KMS-11 (cell line): ENCODE data around the gene SNX21.
"Not testable (repeated sequence)": the region's sequence is repeated elsewhere in the genome, so short reads cannot be mapped to it uniquely, and the experiment has no call there.

Source experiments
- H2AFZ ChIP-seq: fragments of 200-600 bp; sonication (generic); 2 replicates; pipeline ENCODE4 v1.6.1; 2016; ENCODE audit warnings: antibody characterized with exemption, mixed run types, low read depth
- H3K27ac ChIP-seq: fragments of 200-600 bp; sonication (generic); 2 replicates; pipeline ENCODE4 v1.6.1; 2016; ENCODE audit warnings: mild to moderate bottlenecking, mixed run types
- H3K27me3 ChIP-seq: fragments of 200-600 bp; sonication (generic); 2 replicates; pipeline ENCODE4 v1.6.1; 2017; ENCODE audit warnings: mild to moderate bottlenecking, low read depth, mixed run types, moderate library complexity; ENCODE audit not compliant: insufficient read depth
- H3K36me3 ChIP-seq: fragments of 200-600 bp; sonication (generic); 2 replicates; pipeline ENCODE4 v1.6.1; 2017; ENCODE audit warnings: mild to moderate bottlenecking, mixed run types; ENCODE audit not compliant: insufficient read depth
- H3K4me1 ChIP-seq: fragments of 200-600 bp; sonication (generic); 2 replicates; pipeline ENCODE4 v1.6.1; 2016; ENCODE audit warnings: mild to moderate bottlenecking, low read depth, mixed run types; ENCODE audit not compliant: poor library complexity, severe bottlenecking
- H3K4me2 ChIP-seq: fragments of 200-600 bp; sonication (generic); 2 replicates; pipeline ENCODE4 v1.7.0; 2016; ENCODE audit warnings: mild to moderate bottlenecking, mixed run types
- H3K4me3 ChIP-seq: fragments of 200-600 bp; sonication (generic); IDR thresholded peaks from 2 replicates; pipeline ENCODE4 v1.6.1; 2017; ENCODE audit warnings: low read depth, low read length, mixed read lengths; ENCODE audit not compliant: insufficient read depth
- H3K79me2 ChIP-seq: fragments of 200-600 bp; sonication (generic); 2 replicates; pipeline ENCODE4 v1.6.1; 2016; ENCODE audit warnings: low read depth, mixed run types; ENCODE audit not compliant: insufficient read depth
- H3K9ac ChIP-seq: fragments of 200-600 bp; sonication (generic); 2 replicates; pipeline ENCODE4 v1.6.1; 2016; ENCODE audit warnings: mild to moderate bottlenecking, mixed run types
- H4K20me1 ChIP-seq: fragments of 200-600 bp; sonication (generic); 2 replicates; pipeline ENCODE4 v1.6.1; 2016; ENCODE audit warnings: mild to moderate bottlenecking, mixed run types; ENCODE audit not compliant: insufficient read depth
- TF ChIP-seq, protein P1 (sequence below): fragments of 200-600 bp; sonication (generic); conservative IDR thresholded peaks from 2 replicates; pipeline ENCODE4 v1.6.1; 2017; ENCODE audit warnings: low read depth, mild to moderate bottlenecking, antibody characterized with exemption, low read length, moderate library complexity, mixed read lengths

The SNX21 gene

DNA sequence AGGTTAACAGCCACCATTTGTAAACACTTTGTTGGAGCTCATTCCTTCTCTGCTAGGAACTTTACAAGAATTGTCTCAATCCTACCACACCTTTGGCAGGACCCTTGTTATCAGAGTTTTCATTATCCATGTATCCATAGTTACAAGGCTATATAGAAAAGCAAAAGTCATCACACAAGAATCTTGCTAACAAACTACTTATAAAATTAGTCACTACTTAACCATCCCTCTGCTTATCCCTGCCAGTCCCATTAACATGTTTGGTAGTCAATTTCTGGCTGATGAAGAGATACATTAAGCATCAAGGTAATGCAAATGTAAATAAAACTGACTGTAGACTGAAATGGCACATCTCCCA is 34.2 kb downstream of the SNX21 start:
- no peak overlapping the region for H3K4me3 ChIP-seq
- no peak overlapping the region for H3K4me2 ChIP-seq
- H3K9ac ChIP-seq, result no peak overlapping the region
- no peaks in the 10 kb centered on the region for H3K27me3 ChIP-seq
- no peaks in the 10 kb centered on the region for H3K4me1 ChIP-seq
- no peaks in the 10 kb centered on the region for H4K20me1 ChIP-seq
- no peaks in the 10 kb centered on the region for H3K36me3 ChIP-seq
- TF ChIP-seq, protein P1, sequence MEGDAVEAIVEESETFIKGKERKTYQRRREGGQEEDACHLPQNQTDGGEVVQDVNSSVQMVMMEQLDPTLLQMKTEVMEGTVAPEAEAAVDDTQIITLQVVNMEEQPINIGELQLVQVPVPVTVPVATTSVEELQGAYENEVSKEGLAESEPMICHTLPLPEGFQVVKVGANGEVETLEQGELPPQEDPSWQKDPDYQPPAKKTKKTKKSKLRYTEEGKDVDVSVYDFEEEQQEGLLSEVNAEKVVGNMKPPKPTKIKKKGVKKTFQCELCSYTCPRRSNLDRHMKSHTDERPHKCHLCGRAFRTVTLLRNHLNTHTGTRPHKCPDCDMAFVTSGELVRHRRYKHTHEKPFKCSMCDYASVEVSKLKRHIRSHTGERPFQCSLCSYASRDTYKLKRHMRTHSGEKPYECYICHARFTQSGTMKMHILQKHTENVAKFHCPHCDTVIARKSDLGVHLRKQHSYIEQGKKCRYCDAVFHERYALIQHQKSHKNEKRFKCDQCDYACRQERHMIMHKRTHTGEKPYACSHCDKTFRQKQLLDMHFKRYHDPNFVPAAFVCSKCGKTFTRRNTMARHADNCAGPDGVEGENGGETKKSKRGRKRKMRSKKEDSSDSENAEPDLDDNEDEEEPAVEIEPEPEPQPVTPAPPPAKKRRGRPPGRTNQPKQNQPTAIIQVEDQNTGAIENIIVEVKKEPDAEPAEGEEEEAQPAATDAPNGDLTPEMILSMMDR, result no peak
- H3K79me2 ChIP-seq, result no peaks in the 10 kb centered on the region
- H2AFZ ChIP-seq, result no peak overlapping the region
- no peak overlapping the region for H3K27ac ChIP-seq

DNA sequence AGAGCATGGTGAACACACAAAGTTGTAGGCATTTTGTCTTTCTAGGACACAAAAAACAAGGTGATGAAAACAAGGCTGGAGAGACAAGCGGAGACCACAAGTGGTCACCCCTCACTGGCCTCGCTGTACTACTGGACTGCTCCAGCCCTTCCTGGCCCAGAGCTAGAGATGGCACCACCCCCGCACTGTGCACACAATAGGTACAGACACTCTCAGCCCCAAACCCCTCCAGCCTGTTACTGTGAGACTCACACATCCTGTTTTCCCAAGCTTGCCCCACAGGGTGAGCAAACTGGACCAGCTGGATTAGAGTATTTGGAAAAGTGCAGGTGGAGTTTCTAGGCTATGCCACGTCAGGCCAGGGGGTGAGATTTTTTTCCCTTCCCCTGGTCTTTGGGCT is 39.0 kb downstream of the SNX21 start:
- Histone ChIP-seq H3K9ac (no peak overlapping the region), H3K36me3 (no peaks in the 10 kb centered on the region), H3K4me3 (no peak overlapping the region), H4K20me1 (no peaks in the 10 kb centered on the region), H3K27me3 (no peaks in the 10 kb centered on the region), H2AFZ (no peak overlapping the region), H3K27ac (no peak overlapping the region), H3K4me2 (no peak overlapping the region), H3K79me2 (no peaks in the 10 kb centered on the region), H3K4me1 (no peaks in the 10 kb centered on the region)
- TF ChIP-seq, protein P1, result no peak

- TF ChIP-seq, protein P1, result no peak
- no peak overlapping the region for H2AFZ ChIP-seq
- H3K79me2 ChIP-seq, result no peaks in the 10 kb centered on the region
- H4K20me1 ChIP-seq, result no peaks in the 10 kb centered on the region
- H3K27ac ChIP-seq, result no peak overlapping the region
- no peak overlapping the region for H3K4me2 ChIP-seq
- no peak overlapping the region for H3K9ac ChIP-seq
- no peak overlapping the region for H3K4me3 ChIP-seq
- H3K4me1 ChIP-seq, result no peaks in the 10 kb centered on the region
- H3K36me3 ChIP-seq, result no peaks in the 10 kb centered on the region
- no peaks in the 10 kb centered on the region for H3K27me3 ChIP-seq
Observed at GRCh38 chr20:45873409-45874103, 40.0 kb downstream of the SNX21 start.

DNA sequence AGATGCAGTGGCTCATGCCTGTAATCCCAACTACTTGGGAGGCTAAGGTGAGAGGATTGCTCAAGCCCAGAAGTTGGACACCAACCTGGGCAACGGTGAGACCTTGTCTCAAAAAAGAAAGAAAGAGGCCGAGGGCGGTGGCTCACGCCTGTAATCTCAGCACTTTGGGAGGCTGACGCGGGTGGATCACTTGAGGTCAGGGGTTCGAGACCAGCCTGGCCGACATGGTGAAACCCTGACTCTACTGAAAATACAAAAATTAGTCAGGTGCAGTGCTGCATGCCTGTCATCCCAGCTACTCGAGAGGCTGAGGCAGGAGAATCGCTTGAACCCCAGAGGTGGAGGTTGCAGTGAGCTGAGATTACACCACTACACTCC is 40.5 kb downstream of the SNX21 start:
- not testable (repeated sequence) for H2AFZ ChIP-seq, H3K79me2 ChIP-seq, H3K4me3 ChIP-seq, H3K9ac ChIP-seq, H3K4me1 ChIP-seq, H3K36me3 ChIP-seq, H3K27ac ChIP-seq, H3K4me2 ChIP-seq, H3K27me3 ChIP-seq, H4K20me1 ChIP-seq

DNA sequence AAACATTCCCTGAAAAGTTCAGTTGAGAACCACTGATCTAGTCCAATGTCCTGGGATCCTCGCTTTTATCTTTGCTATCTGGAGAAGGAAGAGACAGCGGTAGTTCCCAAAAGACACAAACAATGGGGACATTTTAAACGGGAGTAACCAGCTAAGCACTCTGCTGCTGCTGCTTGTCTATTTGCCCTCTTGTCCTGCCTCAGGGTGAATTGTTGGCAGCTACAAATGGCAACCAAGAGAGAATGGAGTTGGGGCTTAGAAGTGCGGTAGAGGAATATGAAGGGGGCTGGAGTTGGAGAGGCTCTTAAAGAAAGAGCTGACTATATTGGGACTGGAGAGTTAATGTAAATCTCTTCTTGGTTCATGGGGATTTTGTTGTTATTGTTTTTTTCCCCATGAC is 41.0 kb downstream of the SNX21 start:
- TF ChIP-seq, protein P1, result no peak
- no peak overlapping the region for H3K27ac ChIP-seq
- no peak overlapping the region for H2AFZ ChIP-seq
- H3K4me2 ChIP-seq, result no peak overlapping the region
- no peak overlapping the region for H3K9ac ChIP-seq
- no peak overlapping the region for H3K4me3 ChIP-seq
- H3K36me3 ChIP-seq, result no peaks in the 10 kb centered on the region
- H3K4me1 ChIP-seq, result no peaks in the 10 kb centered on the region
- no peaks in the 10 kb centered on the region for H4K20me1 ChIP-seq
- no peaks in the 10 kb centered on the region for H3K27me3 ChIP-seq
- no peaks in the 10 kb centered on the region for H3K79me2 ChIP-seq
